ENCODE results near the gene MACROD2.

GRCh38 chr20:14958626-14959025 is 963.3 kb downstream of the MACROD2 start:
- no peak for TF ChIP-seq TAF1 (IDR thresholded peaks at IDR 0.05; ENCODE audit: borderline replicate concordance, insufficient read depth, low read length)
- TF ChIP-seq POLR2AphosphoS5 (IDR thresholded peaks at IDR 0.05; ENCODE audit: low read depth, low read length) = no peak
- no peak for TF ChIP-seq REST (IDR thresholded peaks at IDR 0.05; ENCODE audit: insufficient read depth in 1 of 2, low read depth in 2 of 2, low read length in 2 of 2)
